Epithelial cell of esophagus (primary cell): ENCODE results near the gene ERAS.

ENCODE experiments used
- DNase-seq: peaks from one replicate; pipeline ENCODE4 v3.0.0; 2010; ENCODE audit warnings: low read depth
- H3K4me3 ChIP-seq: 2 replicates; pipeline ENCODE4 v1.5.1; 2011; ENCODE audit warnings: mild to moderate bottlenecking, low read length, control low read depth
- TF ChIP-seq, protein P1 (sequence below): IDR thresholded peaks from 2 replicates; pipeline ENCODE4 v1.5.1; 2011; ENCODE audit warnings: low read depth, mild to moderate bottlenecking, low read length, control low read depth, inconsistent platforms; ENCODE audit not compliant: insufficient read depth; ENCODE audit errors: missing control alignments

ERAS gene, protein sequence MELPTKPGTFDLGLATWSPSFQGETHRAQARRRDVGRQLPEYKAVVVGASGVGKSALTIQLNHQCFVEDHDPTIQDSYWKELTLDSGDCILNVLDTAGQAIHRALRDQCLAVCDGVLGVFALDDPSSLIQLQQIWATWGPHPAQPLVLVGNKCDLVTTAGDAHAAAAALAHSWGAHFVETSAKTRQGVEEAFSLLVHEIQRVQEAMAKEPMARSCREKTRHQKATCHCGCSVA

DNA sequence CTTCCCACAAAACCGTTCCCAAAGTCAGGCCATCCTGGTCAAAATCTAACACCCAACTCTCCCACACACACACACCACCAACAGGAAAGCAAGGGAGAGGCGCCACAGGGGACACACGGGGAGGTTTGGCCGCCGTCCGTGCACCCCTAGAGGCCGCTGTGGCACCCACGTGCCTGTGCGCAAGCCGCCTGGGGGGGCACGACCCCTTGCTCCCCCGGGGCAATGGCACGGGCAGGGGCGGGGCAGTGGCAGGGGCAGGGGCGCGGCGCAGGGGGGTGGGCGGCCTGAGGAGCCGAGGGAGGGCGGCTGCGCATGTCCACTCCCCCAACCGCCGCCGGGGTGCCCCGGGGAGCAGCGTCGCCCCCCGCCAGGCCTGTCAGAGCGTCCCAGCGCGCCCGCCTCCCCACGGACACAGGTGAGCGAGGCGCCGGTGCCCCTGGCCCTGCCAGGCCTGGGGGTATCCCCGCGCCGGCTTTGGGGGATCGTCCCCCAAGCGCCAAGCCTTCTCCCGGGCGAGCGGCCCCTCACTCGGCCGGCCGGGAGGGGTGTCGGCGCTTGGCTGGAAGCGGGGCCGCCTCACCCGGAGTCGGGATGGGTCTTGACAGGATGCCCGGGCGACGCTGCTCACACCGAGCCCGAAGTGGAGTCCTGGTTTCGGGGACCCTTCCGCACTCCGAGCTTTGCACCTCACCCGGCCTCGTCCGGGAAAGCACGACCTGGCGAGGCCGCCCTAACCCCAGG is at the start of gene ERAS:
Gene ERAS, plus strand, starts transcription at position 379 of the 741 bp plus-strand sequence. CDS start 2,611 bp downstream, outside the sequence.
- no peak for DNase-seq
- TF ChIP-seq, protein P1, sequence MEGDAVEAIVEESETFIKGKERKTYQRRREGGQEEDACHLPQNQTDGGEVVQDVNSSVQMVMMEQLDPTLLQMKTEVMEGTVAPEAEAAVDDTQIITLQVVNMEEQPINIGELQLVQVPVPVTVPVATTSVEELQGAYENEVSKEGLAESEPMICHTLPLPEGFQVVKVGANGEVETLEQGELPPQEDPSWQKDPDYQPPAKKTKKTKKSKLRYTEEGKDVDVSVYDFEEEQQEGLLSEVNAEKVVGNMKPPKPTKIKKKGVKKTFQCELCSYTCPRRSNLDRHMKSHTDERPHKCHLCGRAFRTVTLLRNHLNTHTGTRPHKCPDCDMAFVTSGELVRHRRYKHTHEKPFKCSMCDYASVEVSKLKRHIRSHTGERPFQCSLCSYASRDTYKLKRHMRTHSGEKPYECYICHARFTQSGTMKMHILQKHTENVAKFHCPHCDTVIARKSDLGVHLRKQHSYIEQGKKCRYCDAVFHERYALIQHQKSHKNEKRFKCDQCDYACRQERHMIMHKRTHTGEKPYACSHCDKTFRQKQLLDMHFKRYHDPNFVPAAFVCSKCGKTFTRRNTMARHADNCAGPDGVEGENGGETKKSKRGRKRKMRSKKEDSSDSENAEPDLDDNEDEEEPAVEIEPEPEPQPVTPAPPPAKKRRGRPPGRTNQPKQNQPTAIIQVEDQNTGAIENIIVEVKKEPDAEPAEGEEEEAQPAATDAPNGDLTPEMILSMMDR = no peak
- no peak within 1 kb of the TSS for H3K4me3 ChIP-seq

DNA sequence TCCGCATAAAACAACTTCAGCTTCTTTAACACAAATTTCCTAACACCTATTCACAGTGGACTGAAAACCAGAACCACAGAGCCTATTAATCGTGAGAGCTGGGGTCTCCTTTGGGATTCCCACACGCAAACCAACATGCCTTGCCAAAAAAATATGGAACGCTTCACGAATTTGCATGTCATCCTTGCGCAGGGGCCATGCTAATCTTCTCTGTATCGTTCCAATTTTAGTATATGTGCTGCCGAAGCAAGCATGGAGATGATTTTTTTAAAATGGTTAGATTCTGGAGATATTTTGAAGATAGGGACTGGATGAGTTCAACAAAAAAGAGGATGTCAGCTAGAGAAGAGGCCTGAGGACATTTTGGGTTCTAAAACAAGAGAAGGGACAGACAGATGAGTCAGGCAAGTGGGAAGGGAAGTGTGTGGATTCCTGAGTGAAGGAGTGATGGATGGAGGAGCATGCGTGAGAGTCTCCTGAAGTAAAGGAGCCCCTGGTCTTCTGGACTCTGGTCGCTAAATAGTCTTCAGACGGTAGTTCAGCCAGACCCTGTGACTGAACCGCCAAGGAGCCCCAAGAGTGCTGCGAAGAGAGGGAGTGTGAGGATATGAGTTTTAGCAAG is 49.4 kb upstream of the ERAS start:
- TF ChIP-seq, protein P1 = no peak
- no peak for DNase-seq
- no peak overlapping the region for H3K4me3 ChIP-seq

DNA sequence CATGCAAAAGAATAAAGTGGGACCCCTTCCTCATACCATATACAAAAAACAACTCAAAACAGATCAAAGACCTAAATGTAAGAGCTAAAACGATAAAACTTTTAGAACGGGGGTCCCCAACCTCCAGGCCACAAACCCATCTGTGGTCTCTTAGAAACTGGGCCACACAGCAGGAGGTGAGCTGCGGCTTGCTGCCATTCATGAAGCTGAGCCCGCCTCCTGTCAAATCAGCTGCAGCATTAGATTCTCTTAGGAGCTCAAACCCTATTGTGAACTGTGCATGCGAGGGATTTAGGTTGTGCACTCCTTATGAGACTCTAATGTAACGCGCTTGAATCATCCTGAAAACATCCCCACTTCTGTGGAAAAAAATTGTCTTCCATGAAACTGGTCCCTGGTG is 46.9 kb upstream of the ERAS start:
- H3K4me3 ChIP-seq = no peak overlapping the region
- DNase-seq = no peak
- TF ChIP-seq, protein P1 = no peak

DNA sequence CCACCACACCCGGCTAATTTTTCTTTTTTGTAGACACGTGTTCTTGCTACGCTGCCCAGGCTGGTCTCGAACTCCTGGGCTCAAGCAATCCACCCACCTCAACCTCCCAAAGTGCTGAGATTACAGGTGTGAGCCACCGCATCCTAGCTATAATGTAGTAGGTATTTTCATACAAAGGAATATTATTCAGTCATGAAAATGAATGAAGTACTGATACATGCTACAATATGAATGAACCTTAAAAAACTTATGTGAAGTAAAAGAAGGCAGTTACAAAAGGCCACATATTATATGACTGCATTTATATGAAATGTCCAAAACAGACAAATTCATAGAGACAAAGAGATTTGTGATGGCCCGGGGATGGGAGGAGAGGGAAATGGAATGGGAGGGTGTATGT is 44.6 kb upstream of the ERAS start:
- DNase-seq = no peak
- TF ChIP-seq, protein P1 = no peak
- no peak overlapping the region for H3K4me3 ChIP-seq

DNA sequence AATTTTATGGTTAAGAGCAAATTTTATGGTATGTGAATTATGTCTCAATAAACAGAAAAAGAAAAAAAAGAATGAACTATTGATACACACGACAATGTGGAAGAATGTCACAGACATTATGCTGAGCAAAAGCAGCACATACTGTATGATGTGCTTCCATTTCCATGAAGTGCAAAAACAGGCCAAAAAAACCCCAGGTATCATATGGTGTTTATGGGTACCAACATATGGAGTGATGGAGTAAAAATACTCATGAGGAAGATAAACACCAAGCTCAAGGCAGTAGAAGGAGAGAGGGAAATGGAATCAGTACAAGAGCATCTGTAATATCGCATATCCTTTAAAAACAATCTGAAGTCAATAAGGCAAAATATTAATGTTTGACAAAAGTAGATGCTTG is 44.1 kb upstream of the ERAS start:
- no peak for DNase-seq
- no peak overlapping the region for H3K4me3 ChIP-seq
- TF ChIP-seq, protein P1 = no peak

DNA sequence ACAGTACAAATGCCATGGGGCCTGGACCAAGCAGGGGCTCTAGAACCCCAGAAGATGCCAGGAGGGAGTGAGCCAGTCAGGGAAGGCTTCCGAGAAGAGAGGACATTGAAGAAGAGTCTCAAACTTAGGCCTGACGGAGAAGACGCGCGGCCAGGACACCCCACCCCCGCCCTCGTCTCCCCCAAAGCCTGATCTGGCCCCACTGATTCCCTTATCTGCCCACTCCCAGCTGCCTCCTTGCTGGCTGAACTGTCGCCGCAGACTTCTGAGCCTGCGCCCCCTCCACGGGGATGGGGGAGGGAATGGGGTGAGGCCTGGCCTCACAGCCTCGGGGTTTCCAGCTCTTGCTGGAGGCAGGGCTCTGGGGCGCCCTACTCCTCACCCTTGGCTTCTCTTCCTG is 43.5 kb upstream of the ERAS start:
- TF ChIP-seq, protein P1 = no peak
- H3K4me3 ChIP-seq = no peak overlapping the region
- no peak for DNase-seq

DNA sequence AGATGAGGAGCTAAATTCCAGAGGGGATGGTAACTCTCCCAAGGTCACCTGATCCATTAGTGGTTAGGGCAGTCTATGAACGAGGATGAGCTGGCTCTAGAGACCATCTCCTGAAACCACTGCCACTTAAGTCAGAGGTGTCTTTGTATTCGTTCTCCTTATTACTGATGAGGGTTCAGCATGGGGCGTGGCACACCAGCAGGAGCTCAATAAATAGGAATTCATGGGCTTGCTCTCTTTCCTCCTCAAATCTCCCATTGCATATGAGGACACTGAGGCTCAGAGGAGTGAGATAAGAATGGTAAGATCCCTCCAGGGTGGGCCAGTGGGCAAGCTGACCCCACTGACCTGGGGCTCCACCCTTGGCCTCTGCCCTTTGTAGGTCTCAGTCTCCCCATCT is 41.6 kb upstream of the ERAS start:
- H3K4me3 ChIP-seq = no peak overlapping the region
- DNase-seq = no peak
- TF ChIP-seq, protein P1 = no peak
